Left renal cortex interstitium (tissue), 4 donors: Measurements from ENCODE around the gene LRRFIP1. TPM values are rescaled to one million over a fixed set of nuclear protein-coding genes. Genes with fewer than 3 reads are reported as not detected.

Experiments
- DNase-seq, 4 donors: peaks; one replicate each; pipeline ENCODE4 v3.0.0-alpha.2; 2013; ENCODE audit warnings: low read depth in 4 of 4, low spot score in 2 of 4, missing footprints in 1 of 4
- polyA plus RNA-seq, 4 donors: library from polyadenylated mRNA; unstranded; fragments of 120-200 nt; gene quantifications; one replicate each; pipeline ENCODE4 v1.2.1, GENCODE V29; 2013; ENCODE audit not compliant: insufficient read length in 4 of 4

LRRFIP1 gene
- polyA plus RNA-seq, 4 donors, result 65.9 to 101 (median 88.4) TPM

- DNase-seq, result no peak
Measured at GRCh38 chr2:237720957-237721356, 93.6 kb downstream of the LRRFIP1 start.

- no peak for DNase-seq
Measured at GRCh38 chr2:237721458-237721857, 94.1 kb downstream of the LRRFIP1 start.

- DNase-seq, result no peak
Measured at GRCh38 chr2:237722616-237723015, 95.2 kb downstream of the LRRFIP1 start.

- no peak for DNase-seq
Measured at GRCh38 chr2:237723023-237723422, 95.6 kb downstream of the LRRFIP1 start.

GRCh38 chr2:237723602-237724001 lies 96.2 kb downstream of the LRRFIP1 start:
- no peak for DNase-seq

GRCh38 chr2:237724811-237725478 lies 97.6 kb downstream of the LRRFIP1 start:
- DNase-seq, result no peak

GRCh38 chr2:237725661-237726060 lies 98.3 kb downstream of the LRRFIP1 start:
- DNase-seq, result no peak

- DNase-seq, result peak in 1 of 4 donors; percentile 68
Measured at GRCh38 chr2:237726401-237726830, 99.0 kb downstream of the LRRFIP1 start.

- no peak for DNase-seq
Measured at GRCh38 chr2:237727363-237727762, 100.0 kb downstream of the LRRFIP1 start.

GRCh38 chr2:237729681-237730475 lies 102.5 kb downstream of the LRRFIP1 start:
- no peak for DNase-seq

GRCh38 chr2:237731663-237732062 lies 104.3 kb downstream of the LRRFIP1 start:
- DNase-seq, result no peak

GRCh38 chr2:237732070-237732469 lies 104.7 kb downstream of the LRRFIP1 start:
- DNase-seq, result no peak

GRCh38 chr2:237732790-237733381 lies 105.5 kb downstream of the LRRFIP1 start:
- no peak for DNase-seq

GRCh38 chr2:237733677-237734300 lies 106.4 kb downstream of the LRRFIP1 start:
- DNase-seq, result no peak

- no peak for DNase-seq
Measured at GRCh38 chr2:237734905-237735623, 107.7 kb downstream of the LRRFIP1 start.

GRCh38 chr2:237735798-237736197 lies 108.4 kb downstream of the LRRFIP1 start:
- DNase-seq, result no peak

- no peak for DNase-seq
Measured at GRCh38 chr2:237736783-237737182, 109.4 kb downstream of the LRRFIP1 start.

GRCh38 chr2:237737196-237737865 lies 109.9 kb downstream of the LRRFIP1 start:
- DNase-seq, result no peak

GRCh38 chr2:237738255-237738654 lies 110.9 kb downstream of the LRRFIP1 start:
- no peak for DNase-seq

- no peak for DNase-seq
Measured at GRCh38 chr2:237739101-237739500, 111.7 kb downstream of the LRRFIP1 start.
